HG03025 (cell line): ENCODE results near the gene SLC45A3.
"Not testable (repeated sequence)": the region's sequence is repeated elsewhere in the genome, so short reads cannot be mapped to it uniquely, and the experiment has no call there.

Source experiments
- ATAC-seq: cut with Tn5 transposase; IDR thresholded peaks from one replicate; pipeline ENCODE4 v1.9.1; 2021; ENCODE audit warnings: mild to moderate bottlenecking, moderate library complexity; ENCODE audit not compliant: unreplicated experiment, low FRiP score

SLC45A3 gene, protein sequence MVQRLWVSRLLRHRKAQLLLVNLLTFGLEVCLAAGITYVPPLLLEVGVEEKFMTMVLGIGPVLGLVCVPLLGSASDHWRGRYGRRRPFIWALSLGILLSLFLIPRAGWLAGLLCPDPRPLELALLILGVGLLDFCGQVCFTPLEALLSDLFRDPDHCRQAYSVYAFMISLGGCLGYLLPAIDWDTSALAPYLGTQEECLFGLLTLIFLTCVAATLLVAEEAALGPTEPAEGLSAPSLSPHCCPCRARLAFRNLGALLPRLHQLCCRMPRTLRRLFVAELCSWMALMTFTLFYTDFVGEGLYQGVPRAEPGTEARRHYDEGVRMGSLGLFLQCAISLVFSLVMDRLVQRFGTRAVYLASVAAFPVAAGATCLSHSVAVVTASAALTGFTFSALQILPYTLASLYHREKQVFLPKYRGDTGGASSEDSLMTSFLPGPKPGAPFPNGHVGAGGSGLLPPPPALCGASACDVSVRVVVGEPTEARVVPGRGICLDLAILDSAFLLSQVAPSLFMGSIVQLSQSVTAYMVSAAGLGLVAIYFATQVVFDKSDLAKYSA

DNA sequence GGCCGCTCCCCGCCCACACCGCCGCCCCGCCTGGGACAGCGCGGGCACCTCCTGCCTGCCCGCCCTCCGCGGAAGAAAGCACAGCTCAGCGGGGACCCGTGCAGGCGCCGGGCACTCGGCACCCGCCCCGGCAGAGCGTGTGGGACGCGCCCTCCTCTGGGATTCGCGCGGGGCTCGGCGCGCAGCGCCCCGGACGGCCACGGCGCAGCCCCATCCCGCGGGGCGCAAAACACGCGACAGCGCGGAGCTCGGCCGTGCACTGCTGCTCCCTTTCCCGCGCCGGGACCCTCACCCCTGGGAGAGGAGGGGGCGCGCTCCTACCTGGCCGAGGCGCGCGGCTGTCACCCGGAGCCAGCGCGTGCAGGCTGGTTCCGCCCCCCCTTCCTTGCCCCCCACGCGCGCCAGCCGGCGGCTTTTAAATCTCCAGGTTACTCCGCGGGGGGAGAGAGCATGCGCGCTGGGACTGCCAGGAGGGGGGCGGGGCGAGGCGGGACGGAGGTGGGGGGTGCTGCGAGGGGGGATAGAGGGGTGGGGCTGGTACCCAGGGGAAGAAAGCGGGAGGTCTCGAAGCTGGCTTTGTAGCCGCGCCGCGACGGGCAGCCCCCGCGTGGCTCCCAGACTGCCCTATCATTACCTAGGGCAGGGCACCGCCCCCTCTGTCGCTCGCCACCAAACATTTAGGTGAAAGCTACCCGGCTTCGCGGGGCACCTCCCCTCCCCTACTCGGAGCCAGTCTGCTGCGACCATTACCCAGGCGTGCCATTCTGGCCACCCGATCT lies at the start of gene SLC45A3:
SLC45A3 (minus strand) TSS at position 437 of the 779 bp plus-strand sequence. CDS start 15,853 bp downstream, outside the sequence.
- ATAC-seq = no peak

DNA sequence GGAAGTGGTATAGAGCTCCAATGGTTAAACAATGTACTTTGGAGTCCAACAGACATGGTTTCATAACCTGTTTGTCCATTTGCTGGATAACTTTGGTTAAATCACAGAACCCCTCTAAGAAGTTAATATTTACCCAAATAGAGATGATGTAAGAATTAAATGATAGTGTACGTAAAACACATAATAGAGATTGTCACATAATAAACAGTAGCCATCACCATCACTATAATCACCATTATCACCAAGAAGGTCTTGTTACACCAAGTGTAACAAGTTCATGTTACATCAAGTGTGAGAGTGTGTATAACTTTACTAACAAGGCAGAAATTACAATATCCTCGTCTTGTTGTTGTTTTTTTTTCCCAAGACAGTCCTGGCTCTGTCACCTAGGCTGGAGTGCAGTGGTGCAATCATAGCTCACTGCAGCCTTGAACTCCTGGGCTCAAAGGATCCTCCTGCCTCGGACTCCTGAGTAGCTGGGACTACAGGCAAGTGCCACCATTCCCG lies 46.4 kb upstream of the SLC45A3 start:
- ATAC-seq = no peak

DNA sequence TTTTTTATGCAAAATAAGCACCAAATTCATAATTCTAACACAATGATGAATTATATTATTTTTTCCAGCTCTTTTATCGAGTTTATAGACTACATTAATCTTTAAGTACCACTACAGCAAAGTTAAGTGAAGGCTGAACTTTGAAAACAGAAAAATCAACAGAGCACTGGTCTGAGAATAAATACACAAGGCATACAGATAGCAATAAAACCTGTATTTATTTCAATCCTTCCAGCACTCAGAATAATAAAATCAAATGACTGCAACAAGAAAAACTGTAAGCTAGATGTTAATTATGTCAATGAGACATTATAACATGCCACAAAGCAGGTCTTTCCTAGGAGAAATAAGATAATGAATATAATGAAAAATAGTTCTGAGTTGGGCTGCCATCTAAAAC lies 45.2 kb upstream of the SLC45A3 start:
- no peak for ATAC-seq

DNA sequence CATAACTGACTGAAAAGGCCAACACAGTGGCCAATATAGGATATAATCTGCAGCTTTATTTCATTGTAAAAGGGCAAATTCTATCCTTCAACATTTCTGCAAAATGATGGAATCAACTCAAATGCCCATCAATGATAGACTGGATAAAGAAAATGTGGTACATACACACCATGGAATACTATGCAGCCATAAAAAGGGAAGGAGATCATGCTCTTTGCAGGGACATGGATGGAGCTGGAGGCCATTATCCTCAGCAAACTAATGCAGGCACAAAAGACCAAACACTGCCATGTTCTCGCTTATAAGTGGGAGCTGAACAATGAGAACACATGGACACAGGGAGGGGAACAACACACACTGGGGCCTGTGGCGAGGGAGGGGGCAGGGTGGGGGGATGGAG lies 40.4 kb upstream of the SLC45A3 start:
- not testable (repeated sequence) for ATAC-seq

DNA sequence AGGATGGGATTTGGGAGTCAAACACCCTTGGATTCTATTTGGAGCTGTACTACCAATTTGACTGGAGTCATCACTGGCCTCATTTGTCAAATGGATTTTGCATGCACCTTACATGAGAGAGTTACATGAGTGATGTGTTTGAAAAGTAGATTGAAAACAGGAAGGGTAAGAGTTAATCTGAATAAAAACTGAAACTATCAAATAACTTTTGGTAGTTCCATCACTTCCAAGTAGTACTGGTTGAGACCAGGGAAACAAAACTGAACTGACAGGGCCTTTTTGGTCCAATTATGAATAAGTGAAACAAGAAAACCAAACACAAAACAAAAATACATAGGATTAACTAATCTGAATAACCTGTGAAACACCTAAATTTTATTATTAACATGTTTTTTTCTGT lies 39.5 kb upstream of the SLC45A3 start:
- ATAC-seq = no peak

- no peak for ATAC-seq
These were observed 38.7 kb upstream of the SLC45A3 start for GRCh38 chr1:205719015-205719414.

GRCh38 chr1:205716371-205717132 lies 36.2 kb upstream of the SLC45A3 start:
- ATAC-seq = no peak

DNA sequence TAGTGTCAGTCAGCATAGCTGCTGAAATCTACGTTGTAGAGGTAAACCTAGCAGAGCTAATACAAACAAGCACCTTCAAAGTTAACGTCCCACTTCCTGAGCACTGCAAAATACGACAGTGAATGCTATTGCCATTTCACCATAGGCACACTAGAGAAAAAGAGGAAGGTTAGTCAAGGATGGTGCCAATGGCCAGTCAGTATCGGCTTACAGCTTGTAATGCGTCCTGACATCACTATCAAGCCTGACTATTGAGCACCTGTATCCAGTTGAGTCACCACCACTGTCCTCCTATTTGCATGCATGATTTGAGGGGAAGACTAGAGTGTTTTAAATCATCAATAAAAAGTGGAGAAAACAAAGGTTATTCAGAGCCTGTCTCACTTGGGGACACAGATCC lies 35.3 kb upstream of the SLC45A3 start:
- no peak for ATAC-seq

- ATAC-seq = no peak
These were observed 34.6 kb upstream of the SLC45A3 start for GRCh38 chr1:205714906-205715246.

- no peak for ATAC-seq
These were observed 34.0 kb upstream of the SLC45A3 start for GRCh38 chr1:205714190-205714905.

DNA sequence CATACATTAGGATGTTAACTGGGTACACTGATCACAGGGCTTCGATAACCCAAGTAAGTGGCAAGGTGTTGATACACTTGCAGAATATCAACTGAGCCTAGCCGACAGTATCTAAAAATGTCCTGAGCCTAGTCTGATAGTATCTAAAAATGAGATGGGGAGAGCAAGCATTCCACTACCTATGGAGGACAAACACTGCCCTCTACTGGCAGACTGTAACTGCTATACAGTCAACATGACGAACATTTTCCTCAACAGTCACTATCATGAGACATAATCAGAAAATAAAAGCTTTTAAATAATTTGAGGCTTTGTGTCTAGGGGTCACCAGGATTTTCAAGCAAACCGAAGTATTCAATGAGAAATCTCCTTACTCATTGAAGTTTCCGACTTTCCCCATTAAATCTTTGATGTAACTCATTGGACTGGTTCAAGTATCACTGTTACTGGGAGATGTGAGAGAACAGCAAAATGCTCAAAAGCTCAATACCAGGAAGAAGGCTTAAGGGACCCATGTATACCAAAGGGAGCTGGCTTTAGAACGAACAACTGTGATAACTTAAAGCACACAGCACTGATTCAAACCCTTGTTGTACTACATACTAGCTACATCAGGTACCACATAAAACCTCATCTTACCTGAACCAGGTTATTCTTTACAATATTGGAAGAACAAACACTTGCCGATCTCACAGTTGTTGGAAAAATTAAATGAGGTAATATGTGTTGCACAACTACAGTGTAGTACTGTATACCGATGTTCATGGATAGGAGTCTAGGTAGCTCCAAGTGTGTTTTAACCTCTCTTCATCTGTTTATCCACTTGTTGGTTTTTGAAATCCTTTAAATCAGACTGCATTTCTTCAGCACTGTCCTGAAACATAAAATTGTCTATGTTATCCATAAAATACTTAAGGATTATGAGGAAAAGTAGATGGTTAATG lies 31.1 kb upstream of the SLC45A3 start:
- ATAC-seq = no peak

DNA sequence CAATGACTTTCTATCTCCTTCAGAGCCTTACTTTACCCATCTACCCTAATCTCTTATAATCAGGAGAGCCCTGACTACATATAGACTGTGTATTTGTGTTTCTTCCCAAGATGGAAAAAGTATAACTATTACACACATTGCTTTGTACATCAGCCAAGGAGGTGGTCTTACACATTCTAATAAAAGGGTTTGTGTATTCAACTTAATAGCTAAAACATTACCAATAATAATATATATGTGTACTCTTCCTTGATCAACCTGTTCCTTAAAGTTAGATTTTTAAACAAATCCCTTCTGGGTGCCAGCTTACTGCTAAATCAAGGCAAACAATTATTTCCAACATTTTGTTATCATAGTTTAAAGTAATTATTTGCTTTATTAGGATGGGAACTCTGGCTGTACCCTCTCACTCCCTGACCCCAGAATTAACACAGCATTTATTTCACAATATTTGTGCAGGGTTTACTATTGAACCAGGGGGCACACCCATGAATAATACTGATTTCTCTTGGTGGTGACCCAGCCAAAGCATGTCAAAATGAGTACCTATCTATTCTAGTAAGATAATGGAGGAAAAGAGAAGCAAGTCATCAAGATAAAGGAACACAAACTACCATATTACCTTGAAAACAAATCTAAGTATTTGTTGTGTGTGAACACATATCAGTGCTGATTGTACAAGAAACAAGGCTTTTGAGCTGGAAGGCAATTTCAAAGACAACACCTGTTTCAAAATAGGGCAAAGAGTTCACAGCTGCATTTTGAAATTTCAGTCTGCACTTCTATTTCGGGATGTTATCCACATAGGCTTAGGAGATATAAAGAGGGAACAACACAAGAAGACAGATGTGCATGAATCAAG lies 30.1 kb upstream of the SLC45A3 start:
- ATAC-seq = no peak

GRCh38 chr1:205709640-205710039 lies 29.3 kb upstream of the SLC45A3 start:
- no peak for ATAC-seq

DNA sequence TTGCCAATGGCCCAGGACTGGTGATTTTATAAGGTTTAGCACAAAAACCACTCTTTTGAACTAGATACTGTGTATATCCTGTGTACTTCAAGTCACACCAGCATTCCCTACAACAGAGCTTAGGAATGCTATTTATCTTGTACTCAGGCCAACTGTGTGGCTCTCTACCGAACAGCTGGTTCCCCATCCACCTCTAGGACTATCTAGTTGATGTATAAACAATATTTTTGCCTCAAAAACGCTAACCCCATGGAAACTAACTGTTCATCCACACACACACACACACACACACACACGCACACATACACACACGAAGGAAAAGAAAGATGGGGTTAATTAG lies 28.7 kb upstream of the SLC45A3 start:
- no peak for ATAC-seq

- ATAC-seq = no peak
These were observed 26.5 kb upstream of the SLC45A3 start for GRCh38 chr1:205706601-205707502.

DNA sequence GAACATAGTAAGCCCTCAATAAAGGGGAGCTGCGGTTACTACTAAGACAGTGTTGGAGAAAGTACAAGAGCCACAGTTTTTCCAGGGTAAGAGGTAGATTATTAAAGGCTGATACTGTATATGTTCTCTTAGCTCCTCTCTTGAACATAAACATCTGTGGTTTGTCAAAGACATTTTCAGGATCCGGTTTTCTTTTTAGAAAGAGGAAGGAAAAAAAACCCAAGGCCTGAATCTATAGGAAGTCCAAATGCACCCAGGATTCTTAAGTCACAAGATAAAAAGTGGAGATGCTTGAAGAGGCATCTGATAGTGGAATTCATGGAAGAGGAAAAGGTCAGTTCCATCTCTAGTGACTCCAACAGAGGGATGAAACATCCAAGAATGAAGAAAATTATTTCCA lies 24.6 kb upstream of the SLC45A3 start:
- no peak for ATAC-seq

DNA sequence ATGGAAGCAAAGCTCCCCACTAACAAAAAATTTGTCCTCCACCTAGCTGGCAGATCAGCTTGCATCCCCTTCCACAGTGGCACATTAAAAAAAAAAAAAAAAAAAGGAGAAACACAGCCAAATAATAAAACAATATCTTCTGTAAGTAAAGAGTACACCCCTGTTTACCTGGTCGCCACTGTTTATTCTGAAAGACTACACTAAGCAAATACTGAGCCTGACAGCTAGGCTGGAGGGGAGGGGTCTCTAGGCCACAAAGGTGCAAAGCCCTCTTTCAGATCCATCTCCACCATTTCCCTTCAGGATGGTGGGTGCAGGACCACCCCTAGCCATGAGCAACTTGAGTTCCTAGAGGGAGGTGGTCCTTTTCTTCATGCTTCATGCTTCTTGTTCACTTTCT lies 22.8 kb upstream of the SLC45A3 start:
- no peak for ATAC-seq
